HG03064 (cell line): ENCODE results near the gene CERS4.
"Not testable (repeated sequence)": the region's sequence is repeated elsewhere in the genome, so short reads cannot be mapped to it uniquely, and the experiment has no call there.

Source experiments
- ATAC-seq: cut with Tn5 transposase; IDR thresholded peaks from one replicate; pipeline ENCODE4 v1.9.1; 2021; ENCODE audit warnings: low read depth; ENCODE audit not compliant: unreplicated experiment

Gene CERS4

GRCh38 chr19:8240274-8241229 lies 31.4 kb downstream of the CERS4 start:
- ATAC-seq, result no peak

- no peak for ATAC-seq
Measured at GRCh38 chr19:8241646-8242045, 32.5 kb downstream of the CERS4 start.

- no peak for ATAC-seq
Measured at GRCh38 chr19:8242211-8242821, 33.1 kb downstream of the CERS4 start.

- no peak for ATAC-seq
Measured at GRCh38 chr19:8243146-8243545, 34.0 kb downstream of the CERS4 start.

- ATAC-seq, result no peak
Measured at GRCh38 chr19:8244442-8244841, 35.3 kb downstream of the CERS4 start.

DNA sequence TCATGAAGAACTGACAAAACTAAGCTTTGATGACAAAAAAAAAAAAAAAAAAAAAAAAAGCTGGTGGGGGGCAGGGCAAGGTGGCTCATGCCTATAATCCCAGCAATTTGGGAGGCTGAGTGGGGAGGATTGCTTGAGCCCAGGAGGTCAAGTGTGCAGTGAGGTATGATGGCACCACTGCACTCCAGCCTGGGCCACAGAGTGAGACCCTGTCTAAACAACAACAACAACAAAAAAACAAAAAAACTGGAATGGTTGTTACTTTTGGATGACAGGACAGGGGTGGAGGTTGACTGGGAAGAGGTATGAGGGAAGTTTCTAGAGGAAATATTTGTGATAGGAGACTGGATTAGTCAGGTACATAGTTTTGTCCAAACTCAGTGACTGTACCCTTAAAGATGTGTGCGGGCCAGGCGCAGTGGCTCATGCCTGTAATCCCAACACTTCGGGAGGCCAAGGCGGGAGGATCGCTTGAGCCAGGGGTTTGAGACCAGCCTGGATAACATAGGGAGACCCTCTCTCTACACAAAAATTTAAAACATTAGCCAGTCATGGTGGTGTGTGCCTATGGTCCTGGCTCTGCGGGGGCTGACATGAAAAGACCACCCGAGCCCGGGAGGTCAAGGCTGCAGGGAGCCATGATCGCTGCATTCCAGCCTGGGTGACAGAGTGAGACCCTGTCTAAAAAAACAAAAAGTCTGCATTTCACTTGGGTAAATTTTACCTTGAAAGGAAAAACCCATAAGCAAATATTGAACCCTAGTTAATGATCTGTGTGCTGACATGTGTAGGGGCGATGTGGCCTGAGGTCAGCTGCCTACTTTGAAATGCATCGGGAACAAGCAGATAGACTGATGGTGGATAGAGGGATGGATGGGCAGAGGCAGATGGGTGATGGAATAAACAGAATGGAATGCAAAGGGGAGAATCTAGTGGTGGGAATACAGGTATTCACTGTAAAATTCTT lies 37.0 kb downstream of the CERS4 start:
- ATAC-seq, result no peak

DNA sequence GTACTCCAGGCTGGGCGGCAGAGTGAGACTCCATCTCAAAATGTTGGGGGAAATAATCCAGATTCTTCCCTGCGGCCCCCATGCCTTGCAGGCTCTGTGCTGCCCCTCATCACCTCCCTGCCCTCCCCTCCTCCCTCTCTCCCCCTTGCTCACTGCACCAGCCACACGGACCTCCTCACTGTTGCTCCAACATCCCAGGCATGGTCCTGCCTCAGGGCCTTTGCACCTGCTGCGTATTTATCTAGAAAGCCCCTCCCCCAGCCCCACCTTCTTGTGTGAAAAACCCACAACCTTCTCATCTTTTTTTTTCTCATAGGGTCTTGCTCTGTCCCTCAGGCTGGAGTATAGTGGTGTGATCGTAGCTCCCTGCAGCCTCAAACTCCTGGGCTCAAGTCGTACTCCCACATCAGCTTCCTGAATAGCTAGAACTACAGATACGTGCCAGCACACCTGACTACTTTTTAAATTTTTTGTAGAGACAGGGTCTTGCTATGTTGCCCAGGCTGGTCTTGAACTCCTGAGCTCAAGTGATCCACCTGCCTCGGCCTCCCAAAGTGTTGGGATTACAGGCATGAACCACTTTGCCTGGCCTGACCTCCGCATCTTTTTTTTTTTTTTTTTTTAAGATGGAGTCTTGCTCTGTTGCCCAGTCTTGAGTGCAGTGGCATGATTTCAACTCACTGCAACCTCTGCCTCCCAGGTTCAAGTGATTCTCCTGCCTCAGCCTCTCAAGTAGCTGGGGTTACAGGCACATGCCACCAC lies 38.1 kb downstream of the CERS4 start:
- not testable (repeated sequence) for ATAC-seq

DNA sequence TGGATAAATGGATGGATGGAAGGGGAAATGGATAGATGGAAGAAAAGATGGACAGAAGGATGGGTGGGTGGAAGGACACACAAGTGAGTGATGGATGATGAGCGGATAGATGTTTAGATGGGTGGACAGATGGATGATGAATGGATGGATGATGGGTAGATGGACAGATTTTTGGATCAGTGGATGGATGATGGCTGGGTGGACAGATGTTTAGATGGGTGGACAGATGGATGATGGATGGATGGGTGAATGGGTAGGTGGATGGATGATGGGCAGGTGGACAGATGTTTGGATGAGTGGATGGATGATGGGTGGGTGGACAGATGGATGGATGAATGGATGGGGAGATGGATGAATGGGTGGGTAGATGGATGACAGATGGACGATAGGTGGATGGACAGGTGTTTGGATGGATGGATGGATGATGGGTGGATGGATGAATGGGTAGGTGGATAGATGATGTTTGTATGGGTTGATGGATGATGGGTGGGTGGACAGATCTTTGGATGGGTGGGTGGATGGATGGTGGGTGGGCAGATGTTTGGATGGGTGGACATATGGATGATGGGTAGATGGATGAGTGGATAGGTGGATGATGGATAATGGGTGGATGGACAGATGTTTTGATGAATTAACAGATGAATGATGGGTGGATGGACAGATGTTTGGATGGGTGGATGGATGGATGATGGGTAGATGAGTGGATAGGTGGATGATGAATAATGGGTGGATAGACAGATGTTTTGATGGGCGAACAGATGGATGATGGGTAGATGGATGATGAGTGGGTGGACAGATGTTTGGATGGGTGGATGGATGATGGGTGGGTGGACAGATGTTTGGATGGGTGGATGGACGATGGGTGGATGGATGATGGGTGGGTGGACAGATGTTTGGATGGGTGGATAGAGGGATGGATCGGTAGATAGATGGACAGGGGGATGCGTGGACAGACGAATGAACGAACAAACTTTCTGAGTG lies 39.5 kb downstream of the CERS4 start:
- no peak for ATAC-seq

DNA sequence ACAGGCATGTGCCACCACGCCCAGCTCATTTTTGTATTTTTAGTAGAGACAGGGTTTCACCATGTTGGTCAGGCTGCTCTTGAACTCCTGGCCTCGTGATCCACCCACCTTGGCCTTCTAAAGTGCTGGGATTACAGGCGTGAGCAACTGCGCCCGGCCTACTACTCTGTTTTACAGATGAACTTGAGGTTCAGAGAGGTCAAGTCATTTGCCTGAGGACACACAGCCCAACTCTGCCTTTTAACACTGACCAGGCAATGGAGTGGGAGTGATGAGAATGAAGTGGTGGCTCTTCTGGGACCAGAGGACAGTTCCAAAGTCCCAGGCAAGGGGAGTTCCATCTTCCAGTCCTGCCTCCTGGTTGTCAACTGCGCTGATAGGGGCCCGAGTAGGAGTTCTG lies 41.4 kb downstream of the CERS4 start:
- ATAC-seq, result no peak

DNA sequence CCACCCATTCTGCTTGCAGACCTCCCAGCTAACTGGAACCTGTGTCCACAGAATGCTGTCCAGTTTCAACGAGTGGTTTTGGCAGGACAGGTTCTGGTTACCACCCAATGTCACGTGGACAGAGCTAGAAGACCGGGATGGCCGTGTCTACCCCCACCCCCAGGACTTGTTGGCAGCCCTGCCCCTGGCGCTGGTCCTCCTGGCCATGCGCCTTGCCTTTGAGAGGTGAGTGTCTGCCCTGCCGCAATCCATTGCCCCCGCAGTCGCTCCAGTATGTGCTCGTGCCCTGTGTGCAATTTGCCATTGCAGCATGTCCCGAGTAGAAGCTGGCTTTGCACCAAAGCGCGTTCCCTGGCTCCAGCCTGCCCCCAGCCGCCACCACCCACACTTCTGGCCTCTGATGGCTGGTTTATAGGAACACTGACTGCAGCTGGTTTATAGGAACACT lies 41.9 kb downstream of the CERS4 start:
- ATAC-seq, result no peak

DNA sequence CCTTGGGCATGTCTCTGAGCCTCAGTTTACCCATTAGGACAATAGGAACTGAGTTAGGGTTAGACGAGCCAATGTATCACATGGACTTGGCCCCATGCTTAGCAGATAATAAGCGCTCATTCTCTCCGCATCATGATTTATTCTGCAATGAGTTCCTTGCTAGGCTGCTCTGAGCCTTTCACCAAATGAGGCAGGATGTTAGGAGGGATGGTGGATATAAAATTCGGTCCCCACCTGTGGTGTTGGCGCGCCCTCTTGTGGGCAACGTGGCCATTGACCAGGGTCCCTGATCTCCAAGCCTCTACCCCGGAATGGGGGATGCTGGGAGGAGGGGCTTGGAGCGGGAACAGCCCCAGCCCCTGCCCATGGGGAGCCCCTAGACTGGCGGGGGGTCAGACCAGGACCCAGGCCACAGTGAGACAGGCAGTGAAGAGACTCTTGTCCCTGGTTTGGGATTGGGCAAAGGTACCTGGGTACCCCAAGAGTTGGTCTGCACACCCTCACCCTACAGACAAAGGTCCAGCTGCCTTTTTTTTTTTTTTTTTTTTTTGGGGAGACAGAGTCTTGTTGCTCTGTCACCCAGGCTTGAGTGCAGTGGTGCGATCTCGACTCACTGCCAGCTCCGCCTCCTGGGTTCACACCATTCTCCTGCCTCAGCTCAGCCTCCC lies 43.9 kb downstream of the CERS4 start:
- ATAC-seq, result no peak

DNA sequence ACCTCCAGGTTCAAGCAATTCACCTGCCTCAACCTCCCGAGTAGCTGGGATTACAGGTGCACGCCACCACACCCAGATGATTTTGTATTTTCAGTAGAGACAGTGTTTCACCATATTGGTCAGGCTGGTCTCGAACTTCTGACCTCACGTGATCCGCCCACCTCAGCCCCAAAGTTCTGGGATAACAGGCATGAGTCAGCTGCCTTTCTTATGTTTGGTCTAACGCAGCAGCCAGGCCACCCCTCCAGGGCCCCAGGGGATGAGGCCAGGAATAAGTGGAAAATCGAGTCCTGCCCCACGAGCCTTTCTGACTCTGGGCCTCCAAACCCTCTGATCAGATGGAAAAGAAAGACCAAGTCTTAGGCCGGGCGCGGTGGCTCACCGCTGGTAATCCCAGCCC lies 44.5 kb downstream of the CERS4 start:
- ATAC-seq, result no peak

- no peak for ATAC-seq
Measured at GRCh38 chr19:8254286-8255001, 45.3 kb downstream of the CERS4 start.

DNA sequence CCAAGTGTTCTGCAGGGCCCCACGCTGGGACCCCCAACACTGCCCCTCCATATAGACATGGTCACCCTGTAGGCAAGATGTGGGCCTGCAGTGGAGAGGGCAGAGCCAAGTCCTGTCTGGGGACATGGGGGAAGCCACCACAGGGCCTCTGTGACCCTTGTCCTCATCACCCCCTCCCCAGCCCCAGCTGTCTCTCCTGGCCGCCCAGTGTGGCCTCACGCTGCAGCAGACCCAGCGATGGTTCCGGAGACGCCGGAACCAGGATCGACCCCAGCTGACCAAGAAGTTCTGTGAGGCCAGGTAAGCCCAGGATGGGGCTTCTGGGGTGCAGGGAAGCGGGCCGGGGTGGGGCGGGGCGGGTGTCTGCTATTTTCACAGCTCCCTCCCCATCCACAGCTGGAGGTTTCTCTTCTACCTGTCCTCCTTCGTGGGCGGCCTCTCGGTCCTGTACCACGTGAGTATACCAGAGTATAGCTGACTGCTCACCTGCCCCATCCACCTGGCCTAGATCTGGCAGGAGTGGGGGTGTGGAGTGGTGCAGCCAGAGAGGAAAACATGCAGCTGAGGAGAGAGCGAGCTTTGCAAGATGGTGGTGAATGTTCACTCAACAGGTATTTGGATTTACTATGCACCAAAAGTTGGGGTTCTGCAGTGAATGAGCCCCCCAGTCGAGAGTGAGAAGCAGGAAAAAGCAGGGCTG lies 46.4 kb downstream of the CERS4 start:
- no peak for ATAC-seq

DNA sequence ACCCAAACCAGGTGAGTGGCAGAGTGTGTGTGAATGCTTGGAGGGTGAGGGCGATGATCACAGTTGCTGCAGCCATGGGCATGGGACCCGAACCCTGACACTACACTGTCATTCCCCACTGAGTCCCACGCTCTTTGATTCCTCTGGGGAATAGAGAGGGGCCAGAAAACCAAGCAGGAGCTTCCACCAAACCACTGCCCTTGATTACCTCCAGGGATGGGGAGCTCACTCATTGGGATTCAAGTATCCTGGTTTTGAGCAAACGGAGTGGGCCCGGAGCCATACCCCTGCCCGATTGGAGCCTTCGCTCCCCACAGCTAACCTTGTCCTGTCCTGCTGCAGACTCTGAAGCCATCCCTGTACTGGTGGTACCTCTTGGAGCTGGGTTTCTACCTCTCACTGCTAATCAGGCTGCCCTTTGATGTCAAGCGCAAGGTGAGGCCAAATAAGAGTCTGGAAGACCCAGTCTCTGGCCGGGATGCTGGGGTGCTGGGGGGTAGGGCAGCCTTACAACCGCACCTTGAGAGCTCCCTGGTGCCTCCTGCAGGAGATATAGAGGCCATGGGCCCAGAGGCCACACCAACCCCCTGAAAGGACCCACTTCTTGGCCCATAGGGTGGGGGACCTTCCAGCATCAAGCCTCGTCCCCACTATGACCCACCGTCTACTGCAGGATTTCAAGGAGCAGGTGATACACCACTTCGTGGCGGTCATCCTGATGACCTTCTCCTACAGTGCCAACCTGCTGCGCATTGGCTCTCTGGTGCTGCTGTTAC lies 47.3 kb downstream of the CERS4 start:
- no peak for ATAC-seq

DNA sequence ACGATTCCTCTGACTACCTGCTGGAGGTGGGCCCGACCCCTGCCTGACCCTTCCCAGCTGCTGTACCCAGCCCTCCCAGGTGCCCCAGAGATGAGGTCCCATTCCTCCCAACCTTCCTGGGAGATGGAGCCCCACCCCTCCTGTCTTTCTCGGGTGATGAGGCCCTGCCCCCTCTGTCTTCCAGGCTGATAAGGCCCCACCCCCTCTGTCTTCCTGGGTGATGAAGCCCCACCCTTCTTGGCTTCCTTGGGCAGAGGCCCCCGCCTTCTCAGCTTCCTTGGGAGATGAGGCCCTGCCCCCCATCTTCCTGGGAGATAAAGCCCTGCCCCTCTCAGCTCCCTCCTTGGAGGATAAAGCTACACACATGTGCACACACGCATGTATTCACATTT lies 47.9 kb downstream of the CERS4 start:
- no peak for ATAC-seq
